ENCODE measurements around the gene BRF1. TPM values are rescaled to one million over a fixed set of nuclear protein-coding genes. Genes with fewer than 3 reads are reported as not detected.

The BRF1 gene
- total and polyA plus RNA-seq, 3 donors from 2014 or later = 30.3 to 112 (median 95.3) TPM

GRCh38 chr14:105161964-105162668 is 138.7 kb downstream of the BRF1 start:
- Histone ChIP-seq H3K27ac (no peak overlapping the region), H3K27me3 (no peaks in the 10 kb centered on the region), H3K4me1 (no peaks in the 10 kb centered on the region), H3K9me3 (no peaks in the 10 kb centered on the region), H3K36me3 (ENCODE audit: low read depth, missing control alignments) (no peaks in the 10 kb centered on the region), H3K4me3 (no peak overlapping the region)
- TF ChIP-seq, protein P1, sequence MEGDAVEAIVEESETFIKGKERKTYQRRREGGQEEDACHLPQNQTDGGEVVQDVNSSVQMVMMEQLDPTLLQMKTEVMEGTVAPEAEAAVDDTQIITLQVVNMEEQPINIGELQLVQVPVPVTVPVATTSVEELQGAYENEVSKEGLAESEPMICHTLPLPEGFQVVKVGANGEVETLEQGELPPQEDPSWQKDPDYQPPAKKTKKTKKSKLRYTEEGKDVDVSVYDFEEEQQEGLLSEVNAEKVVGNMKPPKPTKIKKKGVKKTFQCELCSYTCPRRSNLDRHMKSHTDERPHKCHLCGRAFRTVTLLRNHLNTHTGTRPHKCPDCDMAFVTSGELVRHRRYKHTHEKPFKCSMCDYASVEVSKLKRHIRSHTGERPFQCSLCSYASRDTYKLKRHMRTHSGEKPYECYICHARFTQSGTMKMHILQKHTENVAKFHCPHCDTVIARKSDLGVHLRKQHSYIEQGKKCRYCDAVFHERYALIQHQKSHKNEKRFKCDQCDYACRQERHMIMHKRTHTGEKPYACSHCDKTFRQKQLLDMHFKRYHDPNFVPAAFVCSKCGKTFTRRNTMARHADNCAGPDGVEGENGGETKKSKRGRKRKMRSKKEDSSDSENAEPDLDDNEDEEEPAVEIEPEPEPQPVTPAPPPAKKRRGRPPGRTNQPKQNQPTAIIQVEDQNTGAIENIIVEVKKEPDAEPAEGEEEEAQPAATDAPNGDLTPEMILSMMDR (IDR thresholded peaks at IDR 0.05) = no peak
- no peak for TF ChIP-seq POLR2A (IDR thresholded peaks at IDR 0.05)
- WGBS, 2 donors = 91 to 93% methylated on average over 6 to 10 of the region's 10 CpGs
- DNase-seq = no peak
- intact Hi-C loops (cut with DNase I; ENCODE audit: low total_unique reads) = no loop called here

- intact Hi-C loops (cut with DNase I; ENCODE audit: low total_unique reads) = no loop called here
- no peaks in the 10 kb centered on the region for H3K9me3 ChIP-seq
- DNase-seq = no peak
- WGBS, 2 donors = 93 to 94% methylated on average over 12 of the region's 15 CpGs
- no peaks in the 10 kb centered on the region for H3K36me3 ChIP-seq (ENCODE audit: low read depth, missing control alignments)
- no peak for TF ChIP-seq POLR2A (IDR thresholded peaks at IDR 0.05)
- TF ChIP-seq, protein P1 (IDR thresholded peaks at IDR 0.05) = no peak
- H3K27ac ChIP-seq = no peak overlapping the region
- H3K4me3 ChIP-seq = no peak overlapping the region
- H3K27me3 ChIP-seq = no peaks in the 10 kb centered on the region
- no peaks in the 10 kb centered on the region for H3K4me1 ChIP-seq
Measured at GRCh38 chr14:105161309-105161708, 139.5 kb downstream of the BRF1 start.

GRCh38 chr14:105160776-105161175 is 140.0 kb downstream of the BRF1 start:
- Histone ChIP-seq H3K4me1 (no peaks in the 10 kb centered on the region), H3K27me3 (no peaks in the 10 kb centered on the region), H3K36me3 (ENCODE audit: low read depth, missing control alignments) (no peaks in the 10 kb centered on the region), H3K27ac (no peak overlapping the region), H3K4me3 (no peak overlapping the region), H3K9me3 (no peaks in the 10 kb centered on the region)
- intact Hi-C loops (cut with DNase I; ENCODE audit: low total_unique reads) = no loop called here
- TF ChIP-seq POLR2A (IDR thresholded peaks at IDR 0.05) = no peak
- TF ChIP-seq, protein P1 (IDR thresholded peaks at IDR 0.05) = no peak
- DNase-seq = no peak
- WGBS, 2 donors = 88 to 90% methylated on average over 12 of the region's 12 CpGs

DNA sequence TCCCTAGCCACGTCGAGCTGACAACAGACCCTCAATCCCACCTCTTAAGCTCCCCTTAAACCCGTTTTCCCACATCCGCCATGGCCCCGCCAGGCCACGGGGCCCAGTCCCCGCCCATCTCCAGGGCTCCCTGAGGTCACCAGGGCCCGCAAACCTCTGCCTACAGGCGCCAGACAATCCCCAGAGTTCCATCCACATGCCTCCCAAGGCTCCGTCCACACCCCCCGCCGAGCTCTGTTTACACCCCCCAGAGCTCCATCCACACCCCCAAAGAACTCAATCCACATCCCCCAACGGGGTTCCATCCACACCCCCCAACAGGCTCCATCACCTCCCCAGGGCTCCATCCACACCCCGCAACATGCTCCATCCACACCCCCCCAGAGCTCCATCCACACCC is 141.5 kb downstream of the BRF1 start:
- WGBS, 2 donors = 88 to 93% methylated on average over 14 of the region's 14 CpGs
- H3K9me3 ChIP-seq = no peaks in the 10 kb centered on the region
- TF ChIP-seq, protein P1 (IDR thresholded peaks at IDR 0.05) = no peak
- no peak for TF ChIP-seq POLR2A (IDR thresholded peaks at IDR 0.05)
- no peak overlapping the region for H3K4me3 ChIP-seq
- intact Hi-C loops (cut with DNase I; ENCODE audit: low total_unique reads) = no loop called here
- H3K36me3 ChIP-seq (ENCODE audit: low read depth, missing control alignments) = no peaks in the 10 kb centered on the region
- no peak for DNase-seq
- no peak overlapping the region for H3K27ac ChIP-seq
- H3K4me1 ChIP-seq = no peaks in the 10 kb centered on the region
- no peaks in the 10 kb centered on the region for H3K27me3 ChIP-seq

Other genes with a start within 250 kb of the BRF1 start
- gene GPR132, start 235.6 kb downstream of the BRF1 start, total RNA-seq = 1 to 10 TPM; 2.0 to 2.5 TPM
- gene GPR132, start 235.6 kb downstream of the BRF1 start, polyA plus RNA-seq (ENCODE audit: insufficient read depth, low read depth, low replicate concordance) = 1.2 TPM
- 10 to 100 TPM; 20.4 to 21.3 TPM for gene JAG2, start 132.2 kb downstream of the BRF1 start, total RNA-seq
- gene JAG2, start 132.2 kb downstream of the BRF1 start, polyA plus RNA-seq (ENCODE audit: insufficient read depth, low read depth, low replicate concordance) = 12.9 TPM
- gene NUDT14, start 119.7 kb downstream of the BRF1 start, total RNA-seq = 10 to 100 TPM; 22.0 to 40.0 TPM
- gene NUDT14, start 119.7 kb downstream of the BRF1 start, polyA plus RNA-seq (ENCODE audit: insufficient read depth, low read depth, low replicate concordance) = 28.1 TPM
- 10 to 100 TPM; 84.1 to 97.6 TPM for gene BTBD6, start 52.5 kb downstream of the BRF1 start, total RNA-seq
- 120 TPM for gene BTBD6, start 52.5 kb downstream of the BRF1 start, polyA plus RNA-seq (ENCODE audit: insufficient read depth, low read depth, low replicate concordance)
- gene PACS2, start 13.7 kb upstream of the BRF1 start, total RNA-seq = 100 to 1,000 TPM; 167 to 174 TPM
- gene PACS2, start 13.7 kb upstream of the BRF1 start, polyA plus RNA-seq (ENCODE audit: insufficient read depth, low read depth, low replicate concordance) = 99.2 TPM
- gene TEX22, start 97.5 kb upstream of the BRF1 start, total RNA-seq = 1 to 10 TPM; 5.2 to 6.6 TPM
- gene TEX22, start 97.5 kb upstream of the BRF1 start, polyA plus RNA-seq (ENCODE audit: insufficient read depth, low read depth, low replicate concordance) = 21.5 TPM
- gene MTA1, start 118.8 kb upstream of the BRF1 start, total RNA-seq = 100 to 1,000 TPM; 118 to 120 TPM
- 135 TPM for gene MTA1, start 118.8 kb upstream of the BRF1 start, polyA plus RNA-seq (ENCODE audit: insufficient read depth, low read depth, low replicate concordance)
- gene CRIP2, start 173.8 kb upstream of the BRF1 start, total RNA-seq = 100 to 1,000 TPM; 114 to 159 TPM
- gene CRIP2, start 173.8 kb upstream of the BRF1 start, polyA plus RNA-seq (ENCODE audit: insufficient read depth, low read depth, low replicate concordance) = 121 TPM
- 1 to 10 TPM; 3.0 to 4.4 TPM for gene CRIP1, start 185.9 kb upstream of the BRF1 start, total RNA-seq
- gene CRIP1, start 185.9 kb upstream of the BRF1 start, polyA plus RNA-seq (ENCODE audit: insufficient read depth, low read depth, low replicate concordance) = 154 TPM
- gene TEDC1, start 190.2 kb upstream of the BRF1 start, total RNA-seq = 10 to 100 TPM; 16.4 to 16.7 TPM
- gene TEDC1, start 190.2 kb upstream of the BRF1 start, polyA plus RNA-seq (ENCODE audit: insufficient read depth, low read depth, low replicate concordance) = 8.8 TPM
- gene TMEM121, start 225.6 kb upstream of the BRF1 start, total RNA-seq = 1 to 10 TPM; 3.7 to 4.8 TPM
- gene TMEM121, start 225.6 kb upstream of the BRF1 start, polyA plus RNA-seq (ENCODE audit: insufficient read depth, low read depth, low replicate concordance) = 1.4 TPM

All from testis (tissue), 3 donors.